Activated CD8-positive, alpha-beta memory T cell treated with anti-CD3 and anti-CD28 coated beads, Interleukin-2, amount 50 U/mL, for 24 hours (primary cell): ENCODE data around the gene BTG2.
"Not testable (repeated sequence)": the region's sequence is repeated elsewhere in the genome, so short reads cannot be mapped to it uniquely, and the experiment has no call there.

Source experiments
- DNase-seq: peaks from one replicate; pipeline ENCODE4 v3.0.0-alpha.2; 2020; ENCODE audit errors: extremely low read depth

The BTG2 gene, protein sequence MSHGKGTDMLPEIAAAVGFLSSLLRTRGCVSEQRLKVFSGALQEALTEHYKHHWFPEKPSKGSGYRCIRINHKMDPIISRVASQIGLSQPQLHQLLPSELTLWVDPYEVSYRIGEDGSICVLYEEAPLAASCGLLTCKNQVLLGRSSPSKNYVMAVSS

DNA sequence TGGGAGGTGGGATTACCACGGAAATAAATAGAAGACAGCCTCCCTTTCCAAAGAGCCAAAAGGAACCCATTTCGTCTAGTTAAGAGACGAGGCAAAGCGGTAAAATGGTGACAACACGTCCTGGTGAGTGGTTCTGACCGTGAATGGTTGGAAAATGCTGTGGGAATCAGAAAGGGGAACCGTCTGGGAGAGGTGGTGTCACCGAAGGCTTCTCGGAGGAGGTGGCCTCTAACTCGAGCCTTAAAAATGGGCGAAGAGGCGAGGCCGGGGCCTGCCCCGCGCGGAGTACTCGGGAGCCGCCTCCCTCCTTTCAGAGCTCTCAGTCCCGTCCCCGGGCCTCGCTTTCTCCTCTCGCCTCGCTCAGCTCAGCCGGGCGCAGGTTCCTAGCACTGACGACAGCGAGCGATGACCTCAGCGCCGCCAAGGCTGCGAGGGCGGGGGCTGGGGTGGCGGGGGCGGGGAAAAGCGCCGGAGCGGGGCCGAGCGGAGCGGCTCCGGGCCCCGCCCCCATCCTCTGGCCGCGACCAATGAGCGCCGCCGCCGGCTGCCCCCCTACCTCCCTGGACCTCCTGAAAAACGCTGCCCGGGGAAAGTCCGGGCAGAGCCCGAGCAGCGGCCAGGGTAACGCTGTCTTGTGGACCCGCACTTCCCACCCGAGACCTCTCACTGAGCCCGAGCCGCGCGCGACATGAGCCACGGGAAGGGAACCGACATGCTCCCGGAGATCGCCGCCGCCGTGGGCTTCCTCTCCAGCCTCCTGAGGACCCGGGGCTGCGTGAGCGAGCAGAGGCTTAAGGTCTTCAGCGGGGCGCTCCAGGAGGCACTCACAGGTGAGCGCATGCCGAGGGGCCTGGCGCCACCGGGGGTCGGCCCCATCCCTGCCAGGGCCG is at the start of gene BTG2:
Gene BTG2 (plus strand): TSS at position 601 of the 890 bp plus-strand sequence. CDS start 88 bp downstream, at position 689.
- DNase-seq: peak; percentile 66

DNA sequence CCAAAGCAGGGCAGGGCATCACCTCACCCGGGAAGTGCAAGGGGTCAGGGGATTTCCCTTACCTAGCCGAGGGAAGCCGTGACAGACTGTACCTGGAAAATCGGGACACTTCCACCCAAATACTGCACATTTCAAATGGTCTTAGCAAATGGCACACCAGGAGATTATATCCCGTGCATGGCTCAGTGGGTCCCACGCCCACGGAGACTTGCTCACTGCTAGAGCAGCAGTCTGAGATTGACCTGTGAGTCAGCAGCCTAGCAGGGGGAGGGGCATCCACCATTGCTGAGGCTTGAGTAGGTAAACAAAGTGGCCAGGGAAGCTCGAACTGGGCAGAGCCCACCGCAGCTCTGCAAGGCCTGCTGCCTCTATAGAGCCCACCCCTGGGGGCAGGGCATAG is 48.7 kb upstream of the BTG2 start:
- not testable (repeated sequence) for DNase-seq

DNA sequence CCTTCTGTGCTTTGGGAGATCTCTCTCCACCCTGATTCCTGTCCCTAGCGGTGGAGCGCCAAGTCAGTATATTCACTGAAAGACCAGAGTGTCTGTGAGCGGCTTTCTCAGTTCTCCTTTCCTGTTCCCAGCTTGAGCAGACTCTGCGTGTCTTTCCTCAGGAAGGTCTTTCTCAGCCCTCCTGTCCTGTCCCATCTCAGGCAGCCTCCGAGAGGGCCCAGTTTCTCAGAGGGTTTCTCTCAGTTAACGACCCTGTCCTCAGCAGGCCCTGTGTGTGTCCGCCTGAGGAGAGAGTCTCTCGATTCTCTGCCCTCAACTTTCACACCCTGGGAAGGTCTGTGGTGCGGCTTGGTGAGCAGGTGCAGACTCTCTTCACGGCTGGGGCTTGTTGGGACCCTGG is 41.8 kb upstream of the BTG2 start:
- DNase-seq: no peak

DNA sequence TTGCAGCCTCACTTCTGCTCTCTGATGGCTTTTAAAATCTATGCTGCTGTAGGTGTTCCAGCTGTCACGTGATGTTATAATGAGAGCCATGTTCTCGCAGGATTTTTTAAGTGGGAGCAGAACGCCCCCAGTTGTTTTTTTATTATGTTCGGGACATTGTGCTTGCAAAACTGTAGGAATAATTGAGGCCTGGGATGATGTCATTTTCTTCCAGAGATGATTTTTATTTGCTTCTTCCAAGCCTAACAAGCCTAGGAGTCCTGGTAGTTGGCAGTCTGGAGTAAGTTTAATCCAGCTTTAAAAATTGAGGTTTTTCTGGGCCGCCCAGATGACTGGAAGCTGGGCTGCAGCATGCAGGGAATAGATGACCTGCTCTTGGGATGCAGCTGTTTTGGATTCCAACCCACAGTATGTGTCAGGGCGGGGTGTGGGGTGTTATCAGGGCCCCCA is 41.2 kb upstream of the BTG2 start:
- DNase-seq: no peak

DNA sequence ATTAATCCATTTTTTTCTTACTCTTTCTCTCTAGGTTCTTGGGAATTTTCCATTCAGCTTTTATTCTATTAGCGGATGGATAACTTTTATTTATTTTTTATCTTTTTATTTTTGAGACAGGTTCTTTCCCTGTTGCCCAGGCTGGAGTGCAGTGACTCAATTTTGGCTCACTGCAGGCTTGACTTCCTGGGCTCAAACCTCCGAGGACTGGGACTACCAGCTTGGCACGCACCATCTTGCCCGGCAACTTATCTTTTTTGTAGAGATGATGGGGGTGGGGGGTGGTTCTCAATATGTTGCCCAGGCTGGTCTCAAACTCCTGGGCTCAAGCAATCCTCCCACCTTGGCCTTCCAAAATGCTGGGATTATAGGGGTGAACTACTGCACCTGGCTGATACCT is 39.8 kb upstream of the BTG2 start:
- no peak for DNase-seq

DNA sequence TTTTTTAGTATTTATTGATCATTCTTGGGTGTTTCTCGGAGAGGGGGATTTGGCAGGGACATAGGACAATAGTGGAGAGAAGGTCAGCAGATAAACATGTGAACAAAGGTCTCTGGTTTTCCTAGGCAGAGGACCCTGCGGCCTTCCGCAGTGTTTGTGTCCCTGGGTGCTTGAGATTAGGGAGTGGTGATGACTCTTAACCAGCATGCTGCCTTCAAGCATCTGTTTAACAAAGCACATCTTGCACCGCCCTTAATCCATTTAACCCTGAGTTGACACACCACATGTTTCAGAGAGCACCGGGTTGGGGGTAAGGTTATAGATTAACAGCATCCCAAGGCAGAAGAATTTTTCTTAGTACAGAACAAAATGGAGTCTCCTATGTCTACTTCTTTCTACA is 39.2 kb upstream of the BTG2 start:
- DNase-seq: not testable (repeated sequence)

DNA sequence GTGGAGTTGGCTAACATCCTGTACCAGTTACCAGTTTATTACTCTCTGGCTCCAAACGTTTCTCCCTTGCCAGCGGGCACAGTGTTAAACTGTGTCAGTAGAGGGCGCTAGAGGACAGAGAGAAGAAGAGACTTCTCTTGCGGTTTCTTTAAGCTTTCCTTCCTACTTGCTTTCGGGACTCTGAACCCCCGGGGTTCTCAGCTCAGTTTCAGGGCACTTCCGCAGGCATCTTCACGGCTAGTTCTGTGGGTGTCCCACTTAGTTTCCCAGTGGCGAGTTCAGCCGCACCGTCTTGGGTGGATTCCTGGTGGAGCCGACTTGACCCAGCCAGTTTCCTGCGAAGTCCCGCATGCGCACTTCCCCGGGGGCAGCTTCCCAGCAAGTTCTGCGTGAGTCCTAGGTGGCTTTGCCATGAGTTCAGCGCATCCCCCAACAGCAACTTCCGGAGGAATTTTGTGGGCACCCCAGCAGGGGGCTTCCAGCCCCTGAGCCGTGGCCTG is 37.9 kb upstream of the BTG2 start:
- peak; percentile 63 for DNase-seq

DNA sequence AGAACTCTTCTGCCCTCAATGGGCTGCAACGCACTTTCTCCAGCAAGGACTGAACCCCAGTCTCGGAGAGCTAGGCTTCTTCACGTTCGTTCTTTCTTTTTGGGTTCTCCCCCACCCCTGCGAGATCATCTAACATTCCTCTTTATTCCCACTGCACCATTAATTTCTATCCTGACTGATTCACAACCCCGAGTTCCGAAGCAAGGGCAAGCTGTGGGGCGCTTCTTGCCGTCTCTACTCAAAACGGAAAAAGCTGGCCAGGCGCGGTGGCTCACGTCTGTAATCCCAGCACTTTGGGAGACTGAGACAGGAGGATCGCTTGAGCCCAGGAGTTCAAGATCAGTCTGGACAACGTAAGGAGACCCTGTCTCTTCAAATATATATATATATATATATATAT is 37.4 kb upstream of the BTG2 start:
- no peak for DNase-seq

DNA sequence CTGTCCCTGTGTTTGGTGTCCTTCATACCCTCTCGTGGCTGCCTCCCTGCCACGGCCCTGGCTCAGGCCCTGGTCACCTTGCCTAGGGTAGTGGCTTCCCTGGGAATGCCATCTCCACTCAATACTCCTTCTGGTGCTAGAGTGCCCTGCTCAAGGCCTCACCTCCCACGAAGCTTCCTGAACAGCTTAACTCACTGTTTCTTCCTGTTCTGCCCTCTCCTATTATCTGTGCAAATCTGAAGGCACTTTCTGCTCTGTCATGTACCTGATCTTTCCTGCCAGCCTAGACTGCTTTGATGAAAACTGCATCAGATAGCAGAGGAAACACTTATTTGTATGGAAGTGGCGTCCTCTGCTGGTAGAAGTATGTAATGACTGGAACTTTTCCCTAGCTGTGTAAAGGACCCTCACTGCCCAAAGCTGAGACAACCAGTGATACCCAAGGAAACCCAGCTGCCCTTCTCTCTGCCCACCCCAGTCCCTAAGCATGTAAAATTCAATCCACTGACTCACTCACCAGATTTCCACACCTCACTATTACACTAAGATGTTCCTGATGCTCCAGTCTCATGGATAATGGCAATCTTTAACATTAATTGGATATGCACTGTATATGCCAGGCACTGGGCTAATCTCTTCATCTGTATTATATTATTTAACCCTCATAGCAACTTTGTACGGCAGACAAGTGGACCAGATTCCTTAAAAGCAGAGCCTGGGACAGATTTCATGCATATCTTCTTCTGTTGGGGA is 36.2 kb upstream of the BTG2 start:
- DNase-seq: no peak

DNA sequence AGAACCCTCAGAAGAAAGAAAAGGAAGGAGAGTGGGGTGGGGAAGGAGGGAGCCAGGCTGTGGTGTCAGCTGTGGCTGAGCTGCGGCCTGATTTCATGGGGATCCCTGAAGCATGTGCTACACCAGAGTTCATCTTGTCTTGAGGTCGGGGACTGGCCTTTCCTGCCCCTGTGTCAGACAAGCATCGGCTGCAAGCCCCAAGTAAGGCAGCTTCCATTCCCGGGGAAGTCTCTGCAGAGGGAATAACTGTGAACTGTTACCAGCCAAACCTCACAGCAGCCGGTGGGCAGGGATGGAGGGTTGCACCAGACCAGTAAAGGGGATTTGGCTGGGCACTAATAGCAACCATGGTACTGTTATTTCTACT is 35.7 kb upstream of the BTG2 start:
- no peak for DNase-seq

DNA sequence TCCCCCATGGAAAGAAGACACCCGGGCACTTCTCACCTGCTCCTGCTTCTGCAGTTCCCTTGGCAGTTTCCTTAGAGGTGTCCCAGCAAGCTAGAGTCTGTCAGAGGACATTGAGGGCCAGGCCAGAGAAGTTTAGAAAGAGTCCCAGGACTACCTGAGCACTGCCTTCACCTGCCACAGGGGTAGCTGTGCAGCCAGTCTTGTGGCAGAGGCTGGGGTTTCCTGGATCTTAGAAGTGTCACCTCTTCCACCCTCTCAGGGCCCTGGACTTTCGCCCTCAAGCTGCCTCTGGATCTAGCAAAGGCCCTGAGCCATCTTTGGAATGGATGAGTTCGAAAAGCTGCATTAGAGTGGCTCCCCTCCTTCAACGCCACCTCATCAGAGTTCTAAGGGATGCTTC is 34.9 kb upstream of the BTG2 start:
- DNase-seq: no peak

DNA sequence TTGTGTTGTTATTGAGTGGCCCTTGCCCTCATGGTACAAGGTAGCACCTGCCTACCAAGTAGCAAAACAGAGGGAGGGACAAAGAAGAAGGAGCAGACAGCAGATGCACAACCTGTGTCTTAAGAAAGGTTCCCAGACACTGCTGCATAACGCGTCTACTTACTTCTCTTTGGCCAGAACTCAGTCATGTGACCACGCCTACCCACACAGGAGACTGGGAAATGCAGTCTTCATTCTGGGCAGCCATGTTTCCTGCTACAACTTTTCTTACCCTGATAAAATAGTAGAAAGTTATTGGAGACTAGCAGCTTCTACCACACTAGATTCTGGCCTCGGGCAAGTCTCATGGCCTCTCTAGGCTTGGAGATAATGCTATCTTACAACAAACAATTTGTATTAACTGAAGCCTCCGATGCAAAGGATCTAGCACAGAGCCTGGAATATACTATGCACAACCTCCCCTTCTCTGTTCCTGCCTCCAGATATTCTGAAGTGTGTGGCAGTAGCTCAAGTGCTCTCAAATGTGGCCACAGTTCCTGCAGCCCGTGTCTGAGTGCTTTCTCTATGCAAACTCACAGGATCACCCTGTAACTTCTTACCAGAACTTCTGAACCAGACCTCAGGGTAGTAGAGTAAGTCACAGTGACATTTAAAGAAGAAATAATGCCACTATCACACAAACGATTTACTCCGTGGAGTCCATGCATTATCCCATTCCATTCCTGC is 34.1 kb upstream of the BTG2 start:
- peak; percentile 54 for DNase-seq

DNA sequence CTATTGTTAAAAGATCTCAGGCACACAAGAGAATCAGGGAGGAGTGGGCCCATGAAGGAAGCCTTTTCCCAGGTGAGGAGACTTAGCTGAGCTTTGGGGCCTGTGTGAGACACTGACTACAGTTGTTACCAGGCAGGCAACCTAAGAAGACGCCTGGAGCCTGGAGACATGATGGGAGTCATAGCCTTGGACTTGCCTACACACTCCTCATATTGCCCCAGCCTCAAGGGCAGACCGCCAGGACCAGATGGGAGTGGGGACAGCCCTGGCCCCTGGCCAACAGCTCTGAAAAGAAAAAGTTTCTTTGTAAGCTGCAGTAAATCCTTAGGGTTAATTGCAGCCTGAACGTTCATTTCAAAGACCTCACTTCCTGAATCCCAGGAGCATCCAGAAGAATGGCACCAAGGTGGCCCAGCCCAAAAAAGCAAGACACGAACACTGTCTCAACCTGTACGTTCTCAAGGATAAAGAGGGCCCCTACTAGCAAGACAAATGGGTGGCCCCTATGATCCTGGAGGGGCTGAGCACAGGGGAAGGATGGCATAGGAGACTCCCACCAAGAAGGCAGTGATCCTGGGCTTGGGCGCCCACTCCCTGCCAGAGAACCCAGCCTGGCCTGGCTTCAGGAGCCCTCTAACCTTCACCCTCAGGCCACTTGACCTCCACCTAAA is 33.2 kb upstream of the BTG2 start:
- DNase-seq: no peak

DNA sequence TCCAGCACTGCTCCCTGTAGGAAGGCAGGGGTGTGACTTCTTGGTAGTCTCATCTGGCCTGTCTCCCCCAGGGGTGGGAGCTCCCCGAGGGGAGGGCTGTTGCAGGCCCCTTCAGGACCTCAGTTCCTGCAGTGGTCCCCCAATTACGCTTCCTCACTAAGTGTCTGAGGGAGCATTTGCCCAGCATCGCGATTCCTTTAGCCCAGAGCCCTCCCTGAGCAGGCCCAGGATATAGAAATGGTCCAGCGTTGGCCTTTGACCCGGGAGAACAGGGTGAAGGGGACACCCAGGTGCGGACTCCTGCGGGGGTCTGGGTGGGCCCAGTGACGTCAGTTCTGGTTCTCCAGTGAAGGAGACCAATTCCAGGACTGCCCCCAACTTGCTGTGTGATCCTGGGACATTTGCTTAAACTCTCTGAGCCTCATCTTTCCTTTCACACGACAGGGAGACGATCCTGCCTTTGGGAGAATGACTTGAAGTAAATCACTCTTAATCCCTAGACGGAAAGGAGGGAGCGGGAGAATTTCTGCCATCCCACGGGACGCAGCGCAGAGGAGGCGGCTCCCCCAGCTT is 32.6 kb upstream of the BTG2 start:
- no peak for DNase-seq

DNA sequence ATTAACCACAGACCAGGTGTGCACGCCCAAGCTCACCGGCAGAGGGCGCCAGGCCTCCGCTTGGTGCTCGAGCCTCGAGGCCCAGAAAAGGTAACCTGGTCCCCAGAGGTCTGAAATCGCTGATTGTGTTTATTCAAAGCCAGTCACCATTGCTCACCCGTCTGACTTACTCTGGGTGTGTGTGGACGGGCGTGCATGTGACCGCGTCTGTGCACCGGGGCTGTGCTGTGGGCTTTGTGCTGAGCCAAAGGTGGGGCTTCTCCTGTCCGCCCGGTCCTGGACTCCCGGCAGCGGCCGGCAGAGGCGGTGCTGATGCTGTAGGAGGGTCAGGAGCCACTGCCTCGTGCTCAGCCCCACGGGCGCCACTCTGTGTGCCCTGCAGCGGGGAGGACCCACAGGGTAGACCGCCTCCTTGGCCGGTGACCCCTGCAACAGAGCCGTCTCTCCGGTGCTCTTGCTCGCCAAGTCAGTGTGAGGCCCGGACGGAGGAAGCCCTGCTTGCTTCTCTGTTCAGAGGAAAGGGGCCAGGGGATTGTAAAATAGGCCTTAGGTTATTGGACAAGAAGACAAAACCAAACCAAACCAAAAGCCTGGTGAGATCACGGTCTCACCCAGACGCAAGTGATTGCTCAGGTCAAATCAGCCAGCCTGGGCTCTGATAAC is 32.0 kb upstream of the BTG2 start:
- DNase-seq: peak; percentile 77

DNA sequence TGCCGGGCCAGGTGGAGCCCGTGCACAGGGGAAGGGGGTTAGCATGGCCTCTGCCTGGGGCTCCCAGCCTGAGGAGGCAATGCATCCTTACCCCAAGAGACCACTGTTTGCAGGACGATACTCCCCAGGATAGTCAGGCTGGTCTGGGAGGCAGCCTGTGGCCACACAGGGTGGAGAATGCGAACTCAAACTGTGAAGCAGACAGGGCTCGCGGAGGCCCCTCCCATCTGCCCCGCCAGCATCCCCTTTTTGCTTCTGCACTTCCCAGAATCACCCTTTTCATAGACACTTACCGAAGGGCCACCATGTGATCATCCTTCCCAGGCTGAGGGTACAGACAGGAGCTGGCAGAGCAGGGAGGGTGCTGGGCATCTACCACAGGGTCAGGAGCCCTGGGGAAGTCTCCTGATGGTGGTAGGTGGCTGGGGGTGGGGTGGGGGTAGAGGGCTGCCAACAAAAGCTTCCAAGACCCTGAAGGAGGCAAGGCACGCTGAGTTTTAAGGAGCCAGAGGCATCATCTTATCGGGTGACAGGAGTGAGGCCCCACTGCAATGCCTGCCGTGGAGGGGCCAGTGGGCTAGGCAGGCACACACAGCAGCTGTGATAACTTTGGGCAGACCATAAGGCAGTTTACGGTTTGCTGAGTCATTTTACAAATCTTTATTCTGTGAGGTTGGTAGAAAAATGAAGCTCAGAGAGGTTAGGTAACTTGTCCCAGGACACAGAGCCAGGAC is 31.3 kb upstream of the BTG2 start:
- no peak for DNase-seq

DNA sequence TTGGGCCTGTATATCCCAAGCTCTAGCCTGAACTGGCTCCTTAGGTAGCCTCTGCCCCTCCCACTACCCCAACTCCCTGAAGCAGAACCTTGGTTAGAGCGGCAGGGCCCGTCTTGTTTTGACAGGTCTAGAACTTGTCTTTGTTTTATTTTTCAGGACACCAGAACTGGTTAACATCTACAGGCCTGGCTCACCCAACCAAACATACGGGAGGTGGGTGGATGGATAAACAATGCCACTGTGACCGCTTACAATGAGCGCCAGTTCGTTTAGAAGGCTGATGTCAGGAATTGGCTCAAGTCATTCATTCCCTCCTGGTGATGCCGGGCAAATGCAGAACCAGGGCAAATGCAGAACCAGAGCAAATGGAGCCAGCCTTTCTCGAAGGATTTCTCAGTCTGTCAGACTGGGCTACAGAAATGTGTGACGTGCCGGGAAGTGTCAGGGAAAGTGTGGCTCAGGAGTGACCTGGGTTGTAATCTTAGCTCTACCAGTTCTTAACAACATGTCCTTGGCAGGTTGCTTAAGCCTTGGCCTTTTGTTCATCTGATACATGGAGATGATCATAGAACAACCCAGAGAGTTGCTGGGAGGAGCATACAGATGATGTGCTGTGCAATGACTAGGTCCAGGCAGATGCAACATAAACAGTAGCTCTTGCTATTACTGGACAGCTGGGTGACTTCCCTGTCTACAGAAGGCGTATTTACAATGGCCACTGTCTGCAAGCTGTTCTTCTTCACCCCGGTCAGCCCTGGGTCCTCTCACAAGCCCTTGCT is 30.5 kb upstream of the BTG2 start:
- DNase-seq: no peak

DNA sequence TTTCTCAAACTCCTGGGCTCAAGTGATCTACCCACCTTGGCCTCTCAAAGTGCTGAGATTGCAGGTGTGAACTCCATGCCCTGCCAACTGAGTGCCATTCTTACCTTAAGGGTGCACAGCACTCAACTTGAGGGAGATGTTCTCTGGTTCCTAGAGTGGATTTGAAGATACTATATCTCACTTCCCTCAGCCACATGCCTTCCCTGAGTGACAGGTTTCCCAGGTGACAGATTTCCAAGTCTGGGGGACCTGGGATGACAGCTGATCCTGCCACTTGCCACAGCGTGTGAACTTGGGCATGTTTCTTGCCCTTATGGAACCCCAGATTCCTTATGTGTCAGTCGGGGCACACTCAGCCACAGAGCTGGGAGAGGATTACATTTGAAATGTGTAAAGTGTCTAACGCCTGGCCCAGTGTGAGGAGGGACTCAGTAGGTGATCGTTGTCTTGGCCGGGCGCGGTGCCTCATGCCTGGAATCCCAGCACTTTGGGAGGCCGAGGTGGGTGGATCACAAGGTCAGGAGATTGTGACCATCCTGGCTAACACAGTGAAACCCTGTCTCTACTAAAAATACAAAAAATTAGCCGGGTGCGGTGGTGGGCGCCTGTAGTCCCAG is 29.6 kb upstream of the BTG2 start:
- DNase-seq: no peak
